Activated T-cell treated with anti-CD3 and anti-CD28 coated beads for 48 hours (primary cell): ENCODE results near the gene TOPAZ1.
A peak's percentile ranks its signal among the peaks of the same experiment; 100 is the strongest.

Experiments used
- DNase-seq: peaks from one replicate; pipeline ENCODE4 v3.0.0-alpha.2; 2020; ENCODE audit warnings: low read depth

Gene TOPAZ1

DNA sequence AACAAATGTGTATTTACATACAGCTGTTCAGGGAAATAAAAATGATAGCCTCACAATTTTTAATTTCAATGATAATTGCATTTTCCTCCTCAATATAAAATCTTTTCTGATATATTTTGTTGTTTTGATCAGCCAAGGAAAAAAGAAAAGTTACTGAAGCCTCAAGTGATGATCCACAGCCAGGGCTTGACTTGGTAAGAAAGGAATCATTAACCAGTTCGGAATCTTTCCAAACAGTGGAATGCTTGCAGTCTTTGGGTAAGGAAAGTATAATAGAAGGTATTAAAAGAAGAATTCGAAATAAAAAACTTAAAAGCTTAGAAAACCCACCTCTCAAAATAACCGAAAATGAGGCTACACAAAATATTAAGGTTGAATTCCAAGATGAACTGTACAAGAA is 1.0 kb downstream of the TOPAZ1 start:
- no peak for DNase-seq

- no peak for DNase-seq
Observed at GRCh38 chr3:44248152-44248551, 6.5 kb downstream of the TOPAZ1 start.

DNA sequence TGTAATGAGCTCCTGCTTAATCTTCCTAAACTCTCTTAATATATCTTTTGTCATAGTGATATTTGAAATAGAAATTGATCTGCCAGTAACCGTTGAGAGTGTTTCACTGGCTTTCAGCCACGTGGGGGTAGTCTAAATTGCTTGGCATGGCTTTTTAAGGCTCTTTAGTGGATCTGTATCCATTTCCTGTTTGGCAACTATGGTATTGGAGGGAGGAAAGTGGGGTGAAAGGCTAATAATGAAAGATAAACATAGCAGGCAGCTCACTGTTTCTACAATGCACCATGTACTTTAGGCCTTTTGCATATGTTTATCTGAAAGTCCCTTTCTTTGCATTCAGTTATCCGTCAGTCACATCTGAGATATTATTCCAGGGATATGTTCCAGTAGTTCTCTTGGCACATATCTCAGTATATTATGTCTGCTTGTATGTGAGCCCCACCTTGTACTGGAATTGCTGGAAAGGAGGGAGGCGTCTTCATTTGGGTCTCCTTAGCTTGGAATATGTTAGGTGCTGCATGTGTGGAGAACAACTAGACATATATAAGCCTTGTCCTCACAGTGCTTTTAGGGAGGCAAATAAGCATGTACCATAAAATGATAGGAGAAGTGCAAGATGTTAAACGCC is 10.8 kb downstream of the TOPAZ1 start:
- no peak for DNase-seq

DNA sequence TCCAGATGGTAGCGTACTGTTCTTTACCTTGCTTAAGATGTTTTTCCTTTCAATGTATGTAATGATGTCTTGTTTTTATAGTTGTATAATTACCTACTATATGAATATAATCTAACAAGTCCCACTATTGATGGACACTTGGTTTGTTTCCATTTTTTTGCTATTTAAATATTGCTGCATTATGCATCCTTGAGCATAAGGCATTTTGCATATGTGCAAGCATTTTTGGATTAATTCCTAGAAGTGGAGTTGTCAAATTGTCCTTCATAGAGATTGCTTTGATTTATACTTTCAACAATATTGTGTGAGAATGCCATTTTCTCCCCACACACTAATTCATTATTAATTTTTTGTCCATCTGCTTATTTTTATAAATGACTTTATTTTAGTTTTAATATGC is 17.7 kb downstream of the TOPAZ1 start:
- DNase-seq = no peak

GRCh38 chr3:44264146-44264545 is 22.5 kb downstream of the TOPAZ1 start:
- DNase-seq = no peak

- DNase-seq = no peak
Observed at GRCh38 chr3:44265815-44266214, 24.1 kb downstream of the TOPAZ1 start.

- no peak for DNase-seq
Observed at GRCh38 chr3:44272191-44272590, 30.5 kb downstream of the TOPAZ1 start.

- no peak for DNase-seq
Observed at GRCh38 chr3:44277925-44278324, 36.2 kb downstream of the TOPAZ1 start.

GRCh38 chr3:44280077-44280476 is 38.4 kb downstream of the TOPAZ1 start:
- no peak for DNase-seq

- no peak for DNase-seq
Observed at GRCh38 chr3:44280631-44281030, 38.9 kb downstream of the TOPAZ1 start.

DNA sequence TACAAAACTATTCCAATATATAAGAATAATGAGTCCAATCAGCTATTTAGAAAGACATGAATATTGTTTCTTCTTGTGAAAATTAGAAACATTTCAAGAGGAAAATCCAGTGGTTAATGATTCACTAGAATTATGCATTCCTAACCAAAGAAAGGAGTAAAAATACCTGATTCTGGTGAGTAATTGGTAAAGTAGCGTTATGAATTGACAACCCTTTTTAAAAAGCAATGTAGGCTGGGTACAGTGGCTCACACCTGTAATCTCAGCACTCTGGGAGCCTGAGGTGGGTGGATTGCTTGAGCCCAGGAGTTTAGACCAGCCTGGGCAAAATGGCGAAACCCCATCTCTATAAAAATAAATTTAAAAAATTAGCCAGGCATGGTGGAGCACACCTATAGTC is 43.3 kb downstream of the TOPAZ1 start:
- no peak for DNase-seq

DNA sequence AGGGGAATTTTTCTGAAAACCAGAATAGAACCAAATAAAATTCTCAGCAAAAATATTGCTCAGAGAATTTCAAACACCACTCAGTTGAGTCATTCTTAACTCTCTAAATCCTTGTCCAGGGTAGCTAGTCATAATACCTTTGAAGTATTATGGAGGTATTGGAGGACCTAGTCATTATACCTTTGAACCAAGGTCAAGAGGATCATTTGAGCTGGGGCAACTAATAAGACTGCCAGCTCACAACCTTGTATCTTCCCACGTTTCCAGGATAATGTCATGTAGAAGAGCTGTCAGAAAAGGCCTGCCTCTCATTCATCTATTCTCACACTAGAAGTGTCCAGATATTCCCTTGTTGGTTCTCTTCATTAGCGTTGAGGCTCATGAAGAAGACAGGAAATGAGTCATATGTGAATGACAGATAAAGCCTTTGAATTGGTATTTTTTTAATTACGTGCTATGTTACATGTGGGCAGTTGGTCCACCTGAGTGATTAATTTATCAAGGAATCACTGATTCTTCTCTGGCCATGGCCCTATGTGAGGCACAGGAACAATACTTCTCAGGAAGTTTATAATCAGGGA is 48.3 kb downstream of the TOPAZ1 start:
- no peak for DNase-seq

- DNase-seq = no peak
Observed at GRCh38 chr3:44292276-44292675, 50.6 kb downstream of the TOPAZ1 start.

GRCh38 chr3:44292947-44293346 is 51.3 kb downstream of the TOPAZ1 start:
- no peak for DNase-seq

DNA sequence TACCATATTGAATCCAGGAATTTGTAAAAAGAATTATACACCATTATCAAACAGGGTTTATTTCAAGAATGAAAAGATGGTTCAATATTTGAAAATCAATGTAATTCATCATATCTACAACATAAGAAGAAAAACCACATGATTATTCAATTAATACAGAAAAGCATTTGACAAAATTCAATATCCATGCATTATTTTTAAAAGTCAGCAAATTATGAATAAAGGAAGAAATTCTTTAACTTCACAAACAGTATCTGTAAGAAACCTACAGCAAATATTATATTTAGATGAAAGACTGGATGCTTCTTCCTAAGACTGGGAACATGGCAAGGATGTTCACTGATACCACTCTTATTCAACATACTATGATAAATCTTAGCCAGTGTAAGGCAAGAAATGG is 55.6 kb downstream of the TOPAZ1 start:
- no peak for DNase-seq

DNA sequence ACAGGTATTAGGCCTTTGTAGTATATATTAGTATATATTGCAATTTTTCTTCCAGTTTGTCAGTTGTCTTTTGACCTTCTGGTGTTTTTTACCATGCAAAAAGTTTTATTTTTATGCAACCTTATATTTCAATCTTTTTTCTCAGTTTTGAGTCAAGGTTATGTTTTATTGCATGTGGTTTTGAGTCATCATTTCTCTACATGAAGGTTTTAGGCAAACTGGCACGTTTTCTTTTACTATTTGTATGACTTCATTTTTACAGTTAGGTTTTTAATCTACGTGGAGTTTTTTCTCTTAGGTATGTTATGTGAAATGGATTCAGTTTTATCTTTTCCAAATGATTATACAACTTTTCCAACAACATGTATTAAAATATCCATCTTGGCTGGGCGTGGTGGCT is 60.1 kb downstream of the TOPAZ1 start:
- DNase-seq = no peak

GRCh38 chr3:44309500-44309899 is 67.8 kb downstream of the TOPAZ1 start:
- no peak for DNase-seq

- DNase-seq = no peak
Observed at GRCh38 chr3:44318891-44319311, 77.2 kb downstream of the TOPAZ1 start.

- no peak for DNase-seq
Observed at GRCh38 chr3:44321335-44321734, 79.6 kb downstream of the TOPAZ1 start.

GRCh38 chr3:44323341-44323955 is 81.8 kb downstream of the TOPAZ1 start:
- peak; percentile 31 for DNase-seq

DNA sequence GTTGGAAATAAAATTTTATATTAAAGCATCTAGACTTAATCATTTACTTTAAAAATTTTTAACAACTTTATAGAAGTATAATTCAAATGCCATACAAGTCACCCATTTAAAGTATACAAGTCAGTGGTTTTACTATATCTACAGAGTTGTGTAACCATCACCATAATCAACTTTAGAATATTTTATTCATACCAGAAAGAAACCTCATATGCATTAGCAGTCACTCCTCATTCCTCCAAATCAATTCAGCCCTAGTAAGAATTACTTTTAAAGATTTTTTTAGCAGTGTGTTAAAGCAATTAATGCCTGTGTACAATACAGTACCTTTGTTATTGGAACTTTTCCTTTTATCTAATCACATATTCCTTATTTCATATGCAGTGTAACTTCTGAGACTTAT is 82.9 kb downstream of the TOPAZ1 start:
- DNase-seq = no peak

- DNase-seq = no peak
Observed at GRCh38 chr3:44326019-44326418, 84.3 kb downstream of the TOPAZ1 start.

DNA sequence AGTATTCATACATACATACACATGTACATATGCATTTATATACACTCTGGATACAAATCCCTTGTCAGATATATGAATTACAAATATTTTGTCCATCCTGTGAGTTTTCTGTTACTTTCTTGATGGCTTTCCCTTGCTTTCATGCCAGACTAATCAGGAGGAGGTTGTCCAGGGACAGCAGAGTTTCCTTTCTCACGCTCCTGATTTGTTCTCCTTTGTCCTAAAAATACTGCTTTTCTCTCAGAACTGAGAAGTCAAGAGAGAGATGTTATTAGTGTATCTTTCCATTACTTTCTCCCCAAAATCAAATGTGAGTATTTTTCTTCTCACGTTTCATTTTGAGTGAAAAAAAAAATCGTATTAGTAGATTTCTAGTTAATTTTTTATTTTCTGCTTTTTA is 84.8 kb downstream of the TOPAZ1 start:
- no peak for DNase-seq

DNA sequence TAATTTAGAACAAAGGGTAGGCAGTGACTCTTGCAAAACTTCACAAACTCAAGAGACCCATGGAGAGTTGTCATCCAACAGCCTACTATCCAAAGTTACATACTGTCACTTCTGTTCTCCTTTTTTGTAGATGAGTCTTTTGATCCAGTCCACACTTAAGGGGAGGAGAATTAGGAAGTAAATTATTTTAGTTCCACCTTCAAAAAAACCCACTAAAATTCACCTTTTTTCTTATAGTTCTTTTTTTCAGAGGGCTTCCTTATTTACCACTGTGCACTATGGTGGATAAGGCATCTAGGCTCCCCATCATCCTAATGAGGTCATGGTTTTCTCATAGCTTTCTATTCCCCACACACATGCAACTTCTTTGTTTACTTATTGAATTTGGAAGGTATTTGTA is 88.3 kb downstream of the TOPAZ1 start:
- no peak for DNase-seq
